ENCODE results near the gene PRKAG2.

DNA sequence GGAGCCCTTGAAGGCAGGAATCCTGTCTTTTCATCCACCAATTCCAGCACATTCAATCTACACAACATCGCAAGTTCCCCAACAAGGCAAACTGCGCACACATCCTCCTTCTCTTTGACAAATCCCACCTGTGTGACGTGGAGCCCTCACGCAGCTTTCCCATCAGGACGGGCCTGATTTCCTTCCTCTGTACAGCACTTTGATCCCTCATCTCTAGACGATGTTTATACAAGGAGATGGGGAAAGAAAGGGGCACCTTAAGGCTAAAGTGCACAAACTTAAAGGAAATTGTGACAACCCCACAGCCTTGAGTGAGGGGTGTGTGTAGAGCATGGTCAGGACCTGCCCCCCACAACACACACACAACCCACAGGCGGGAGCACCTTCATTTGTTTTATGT is 97.2 kb downstream of the PRKAG2 start:
- no peak for TF ChIP-seq POLR2A (IDR thresholded peaks at IDR 0.05)
- no peak for TF ChIP-seq CTCF (IDR thresholded peaks at IDR 0.05)

Measured in Peyer's patch (tissue), 4 donors.